Body of pancreas (tissue), 4 donors: ENCODE results near the gene NTPCR.

Experiments used
- POLR2A ChIP-seq, 3 donors: fragments of 450-650 bp; IDR thresholded peaks; one replicate each; pipeline ENCODE4 v1.6.1; 2016; ENCODE audit warnings: antibody characterized with exemption in 3 of 3, mild to moderate bottlenecking in 2 of 3
- TF ChIP-seq, protein P1 (sequence below), 7 experiments: fragments of 450-650 bp in 4 of 7; fragments of 200-600 bp in 3 of 7; sonication (generic) in 3 of 7; IDR thresholded peaks; one replicate each; pipeline ENCODE4 v1.5.1; 2016 to 2019; ENCODE audit warnings: antibody characterized with exemption in 7 of 7

DNA sequence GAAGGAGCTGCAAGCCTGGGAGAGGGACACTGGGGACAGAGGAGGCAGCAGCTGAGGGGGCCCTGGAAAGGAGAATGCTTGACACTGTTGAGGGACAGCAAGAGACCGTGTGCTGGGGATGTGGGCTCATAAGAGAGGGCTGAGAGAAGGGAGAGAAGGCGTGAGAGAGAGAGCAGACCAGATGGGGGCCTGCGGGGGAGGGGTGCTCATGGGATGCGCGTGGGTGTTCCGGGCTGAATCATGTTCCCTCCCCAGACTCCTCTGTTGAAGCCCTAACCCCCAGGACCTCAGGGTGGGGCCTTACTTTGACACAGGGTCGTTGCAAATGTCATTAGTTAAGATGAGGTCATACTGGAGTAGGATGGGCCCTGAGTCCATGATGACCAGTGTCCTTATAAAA, 40.8 kb downstream of the NTPCR start:
- TF ChIP-seq, protein P1, sequence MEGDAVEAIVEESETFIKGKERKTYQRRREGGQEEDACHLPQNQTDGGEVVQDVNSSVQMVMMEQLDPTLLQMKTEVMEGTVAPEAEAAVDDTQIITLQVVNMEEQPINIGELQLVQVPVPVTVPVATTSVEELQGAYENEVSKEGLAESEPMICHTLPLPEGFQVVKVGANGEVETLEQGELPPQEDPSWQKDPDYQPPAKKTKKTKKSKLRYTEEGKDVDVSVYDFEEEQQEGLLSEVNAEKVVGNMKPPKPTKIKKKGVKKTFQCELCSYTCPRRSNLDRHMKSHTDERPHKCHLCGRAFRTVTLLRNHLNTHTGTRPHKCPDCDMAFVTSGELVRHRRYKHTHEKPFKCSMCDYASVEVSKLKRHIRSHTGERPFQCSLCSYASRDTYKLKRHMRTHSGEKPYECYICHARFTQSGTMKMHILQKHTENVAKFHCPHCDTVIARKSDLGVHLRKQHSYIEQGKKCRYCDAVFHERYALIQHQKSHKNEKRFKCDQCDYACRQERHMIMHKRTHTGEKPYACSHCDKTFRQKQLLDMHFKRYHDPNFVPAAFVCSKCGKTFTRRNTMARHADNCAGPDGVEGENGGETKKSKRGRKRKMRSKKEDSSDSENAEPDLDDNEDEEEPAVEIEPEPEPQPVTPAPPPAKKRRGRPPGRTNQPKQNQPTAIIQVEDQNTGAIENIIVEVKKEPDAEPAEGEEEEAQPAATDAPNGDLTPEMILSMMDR (IDR thresholded peaks at IDR 0.05) = no peak
- TF ChIP-seq POLR2A (IDR thresholded peaks at IDR 0.05) = no peak
